SIG-M5 treated with dmso at 0.1 percent for 504 hours (cell line): Measurements from ENCODE around the gene PODXL.

Experiments
- DNase-seq: peaks from one replicate; lab custom pipeline; 2025; ENCODE audit not compliant: unreplicated experiment; lab: John Stamatoyannopoulos, UW

Gene PODXL

GRCh38 chr7:131564640-131565039, 8.2 kb upstream of the PODXL start:
- peak; percentile 17 for DNase-seq

- no peak for DNase-seq
Observed at GRCh38 chr7:131563918-131564317, 7.5 kb upstream of the PODXL start.

- no peak for DNase-seq
Observed at GRCh38 chr7:131562941-131563340, 6.5 kb upstream of the PODXL start.

- no peak for DNase-seq
Observed at GRCh38 chr7:131560061-131560460, 3.6 kb upstream of the PODXL start.

- DNase-seq, result no peak
Observed at GRCh38 chr7:131557652-131558385, 1.4 kb upstream of the PODXL start.

- DNase-seq, result no peak
Observed at GRCh38 chr7:131556909-131557651, 652 bp upstream of the PODXL start.

- no peak for DNase-seq
Observed at GRCh38 chr7:131555552-131556052, 826 bp downstream of the PODXL start.

- no peak for DNase-seq
Observed at GRCh38 chr7:131554880-131555516, 1.4 kb downstream of the PODXL start.

GRCh38 chr7:131553931-131554330, 2.5 kb downstream of the PODXL start:
- DNase-seq, result no peak

- no peak for DNase-seq
Observed at GRCh38 chr7:131552053-131552452, 4.4 kb downstream of the PODXL start.

- no peak for DNase-seq
Observed at GRCh38 chr7:131550846-131551245, 5.6 kb downstream of the PODXL start.

- DNase-seq, result no peak
Observed at GRCh38 chr7:131548371-131548770, 8.1 kb downstream of the PODXL start.

GRCh38 chr7:131547589-131547988, 8.8 kb downstream of the PODXL start:
- DNase-seq, result no peak

GRCh38 chr7:131546583-131547141, 9.8 kb downstream of the PODXL start:
- DNase-seq, result no peak

GRCh38 chr7:131546126-131546525, 10.3 kb downstream of the PODXL start:
- no peak for DNase-seq

GRCh38 chr7:131544449-131545301, 11.8 kb downstream of the PODXL start:
- peak; percentile 20 for DNase-seq

GRCh38 chr7:131544021-131544420, 12.4 kb downstream of the PODXL start:
- no peak for DNase-seq

- DNase-seq, result no peak
Observed at GRCh38 chr7:131543298-131543697, 13.1 kb downstream of the PODXL start.

- DNase-seq, result no peak
Observed at GRCh38 chr7:131540491-131541162, 15.8 kb downstream of the PODXL start.

GRCh38 chr7:131538813-131539179, 17.6 kb downstream of the PODXL start:
- no peak for DNase-seq
